Activated B cell treated with CpG ODN at 0.5 μM for 24 hours (primary cell): ENCODE measurements around the gene SFXN2. TPM values are rescaled to one million over a fixed set of nuclear protein-coding genes. Genes with fewer than 3 reads are reported as not detected.

Experiments used
- ATAC-seq: fragments of 200-7000 bp; cut with Tn5 transposase; one replicate; pipeline ENCODE4 v1.10.0; 2021; ENCODE audit warnings: low read depth, mild to moderate bottlenecking, moderate library complexity
- CTCF ChIA-PET: fragments of 350-600 bp; sonication (Branson Sonifier 250); formaldehyde crosslinking; loops from one replicate; lab custom pipeline; 2021; ENCODE audit warnings: antibody characterized with exemption; lab: Charles Lee
- POLR2A ChIA-PET: fragments of 350-600 bp; sonication (Branson Sonifier 250); formaldehyde crosslinking; loops from one replicate; lab custom pipeline; 2021; ENCODE audit warnings: antibody characterized with exemption; lab: Charles Lee
- DNase-seq: peaks from one replicate; pipeline ENCODE4 v3.0.0; 2022
- H3K27ac Mint-ChIP-seq: one replicate; pipeline ENCODE4 v1.8.0; 2020; ENCODE audit warnings: mixed read lengths
- H3K27me3 Mint-ChIP-seq: one replicate; pipeline ENCODE4 v1.8.0; 2021; ENCODE audit warnings: mixed read lengths
- H3K36me3 Mint-ChIP-seq: one replicate; pipeline ENCODE4 v1.8.0; 2021; ENCODE audit warnings: low read depth, mixed read lengths
- H3K4me1 Mint-ChIP-seq: one replicate; pipeline ENCODE4 v1.8.0; 2021; ENCODE audit warnings: mixed read lengths
- H3K4me3 Mint-ChIP-seq: one replicate; pipeline ENCODE4 v1.8.0; 2020; ENCODE audit warnings: mild to moderate bottlenecking, mixed read lengths
- H3K9me3 Mint-ChIP-seq: one replicate; pipeline ENCODE4 v1.8.0; 2020; ENCODE audit warnings: mixed read lengths
- CTCF ChIP-seq: fragments of 200-600 bp; IDR thresholded peaks from one replicate; pipeline ENCODE4 v1.8.0; 2022; ENCODE audit warnings: antibody characterized with exemption, mild to moderate bottlenecking
- intact Hi-C: fragments of 100-400 bp; cut with micrococcal nuclease; formaldehyde crosslinking; loops from one replicate; pipeline ENCODE4 v1.15.1; 2024
- total RNA-seq: library from RNA; stranded (reverse); gene quantifications from 2 replicates; pipeline ENCODE4 v1.2.3, GENCODE V29; 2022

Gene SFXN2
- total RNA-seq, 1 donor from 2014 or later: 28.9 TPM

- Mint-ChIP-seq H3K4me3 (no peak overlapping the region), H3K9me3 (no peaks in the 10 kb centered on the region), H3K4me1 (peaks cover 58% of the 10 kb centered on the region), H3K36me3 (peaks cover 21% of the 10 kb centered on the region), H3K27me3 (no peaks in the 10 kb centered on the region), H3K27ac (peak overlapping the region; percentile 24)
- no peak for ATAC-seq
- no peak for TF ChIP-seq CTCF
- ChIA-PET POLR2A (no interaction called here), CTCF (no interaction called here)
- no peak for DNase-seq
- intact Hi-C loops: no loop called here
Observed at GRCh38 chr10:102773320-102773719, 58.9 kb downstream of the SFXN2 start.

- ATAC-seq (peak; percentile 52), DNase-seq (no peak)
- Mint-ChIP-seq H3K4me1 (peaks cover 58% of the 10 kb centered on the region), H3K27ac (no peak overlapping the region), H3K27me3 (no peaks in the 10 kb centered on the region), H3K9me3 (no peaks in the 10 kb centered on the region), H3K36me3 (peaks cover 23% of the 10 kb centered on the region), H3K4me3 (no peak overlapping the region)
- CTCF ChIA-PET: no interaction called here
- intact Hi-C loops: no loop called here
- POLR2A ChIA-PET: no interaction called here
- no peak for TF ChIP-seq CTCF
Observed at GRCh38 chr10:102773986-102774385, 59.5 kb downstream of the SFXN2 start.

GRCh38 chr10:102775201-102775934, 60.9 kb downstream of the SFXN2 start:
- TF ChIP-seq CTCF: no peak
- CTCF ChIA-PET: no interaction called here
- Mint-ChIP-seq H3K4me1 (peaks cover 54% of the 10 kb centered on the region), H3K27ac (no peak overlapping the region), H3K4me3 (no peak overlapping the region), H3K27me3 (no peaks in the 10 kb centered on the region), H3K36me3 (peaks cover 30% of the 10 kb centered on the region), H3K9me3 (no peaks in the 10 kb centered on the region)
- DNase-seq (no peak), ATAC-seq (no peak)
- POLR2A ChIA-PET: interaction anchor here (0.7 kb wide), 1 partner anchor 38 kb away, joined by 3 read pairs; no protein-coding TSS in a partner anchor
- intact Hi-C loops: no loop called here

GRCh38 chr10:102775935-102776669, 61.7 kb downstream of the SFXN2 start:
- POLR2A ChIA-PET: interaction anchor here (0.7 kb wide), 1 partner anchor 38 kb away, joined by 3 read pairs; no protein-coding TSS in a partner anchor
- ATAC-seq: no peak
- no peaks in the 10 kb centered on the region for H3K9me3 Mint-ChIP-seq
- H3K4me1 Mint-ChIP-seq: peaks cover 53% of the 10 kb centered on the region
- intact Hi-C loops: no loop called here
- CTCF ChIA-PET: no interaction called here
- H3K27me3 Mint-ChIP-seq: no peaks in the 10 kb centered on the region
- no peak overlapping the region for H3K27ac Mint-ChIP-seq
- no peak for TF ChIP-seq CTCF
- H3K36me3 Mint-ChIP-seq: peaks cover 32% of the 10 kb centered on the region
- DNase-seq: no peak
- H3K4me3 Mint-ChIP-seq: no peak overlapping the region

GRCh38 chr10:102776779-102777456, 62.5 kb downstream of the SFXN2 start:
- intact Hi-C loops: no loop called here
- DNase-seq (no peak), ATAC-seq (no peak)
- H3K27me3 Mint-ChIP-seq: no peaks in the 10 kb centered on the region
- no peak overlapping the region for H3K27ac Mint-ChIP-seq
- no peak for TF ChIP-seq CTCF
- peaks cover 37% of the 10 kb centered on the region for H3K36me3 Mint-ChIP-seq
- no peaks in the 10 kb centered on the region for H3K9me3 Mint-ChIP-seq
- no peak overlapping the region for H3K4me3 Mint-ChIP-seq
- CTCF ChIA-PET: no interaction called here
- POLR2A ChIA-PET: interaction anchor here (1.0 kb wide), 1 partner anchor 9 kb away, joined by 4 read pairs; no protein-coding TSS in a partner anchor
- peaks cover 47% of the 10 kb centered on the region for H3K4me1 Mint-ChIP-seq
